H1 (cell line): ENCODE measurements around the gene R3HDM2. TPM values are rescaled to one million over a fixed set of nuclear protein-coding genes. Genes with fewer than 3 reads are reported as not detected.

ENCODE experiments used
- CTCF ChIA-PET: fragments of 300-600 bp; sonication (Branson Sonifier 250); formaldehyde crosslinking; loops from one replicate; lab custom pipeline; 2021; ENCODE audit not compliant: partially characterized antibody; lab: Charles Lee
- POLR2A ChIA-PET: fragments of 300-600 bp; sonication (Branson Sonifier 250); formaldehyde crosslinking; loops from one replicate; lab custom pipeline; 2021; ENCODE audit warnings: inconsistent platforms; ENCODE audit not compliant: partially characterized antibody; lab: Charles Lee
- DNase-seq, 2 experiments: peaks; one replicate each; pipeline versions ENCODE4 v3.0.0 to v3.0.0-alpha.2; 2010 to 2022; ENCODE audit warnings: low spot score in 2 of 2, low read depth in 1 of 2, mixed read lengths in 1 of 2
- FAIRE-seq: peaks from 2 replicates; lab custom pipeline; 2011; peaks lifted over from hg19 to GRCh38; lab: Jason Lieb, UNC
- H2AFZ ChIP-seq: 2 replicates; pipeline ENCODE4 v1.8.1; 2012; ENCODE audit warnings: low read length, inconsistent platforms
- H2AK5ac ChIP-seq: 2 replicates; pipeline ENCODE4 v1.6.1; 2013; ENCODE audit warnings: low read depth, low read length
- H2BK120ac ChIP-seq: replicated peaks from 2 replicates; pipeline ENCODE3; 2013; ENCODE audit warnings: low read depth, low read length, inconsistent platforms
- H2BK12ac ChIP-seq: 2 replicates; pipeline ENCODE4 v1.6.1; 2013; ENCODE audit warnings: low read depth, low read length
- H2BK15ac ChIP-seq: 2 replicates; pipeline ENCODE4 v1.6.1; 2013; ENCODE audit warnings: low read length
- H2BK20ac ChIP-seq: 2 replicates; pipeline ENCODE4 v1.6.1; 2013; ENCODE audit warnings: low read length
- H2BK5ac ChIP-seq: 2 replicates; pipeline ENCODE4 v1.6.1; 2013; ENCODE audit warnings: low read depth, low read length
- H3K14ac ChIP-seq: 2 replicates; pipeline ENCODE4 v1.6.1; 2013; ENCODE audit warnings: inconsistent platforms; ENCODE audit not compliant: insufficient read length
- H3K18ac ChIP-seq: 2 replicates; pipeline ENCODE4 v1.6.1; 2013; ENCODE audit warnings: low read length; ENCODE audit errors: extremely low read depth
- H3K23ac ChIP-seq: 2 replicates; pipeline ENCODE4 v1.6.1; 2013; ENCODE audit warnings: inconsistent platforms; ENCODE audit not compliant: insufficient read length
- H3K23me2 ChIP-seq: 2 replicates; pipeline ENCODE4 v1.6.1; 2013; ENCODE audit warnings: low read depth, low read length
- H3K27ac ChIP-seq: 2 replicates; pipeline ENCODE4 v1.6.1; 2011; ENCODE audit warnings: low read depth, low read length, inconsistent platforms
- H3K27me3 ChIP-seq, 4 experiments: replicated peaks in 1 of 4; 1 replicate in 1 of 4; 2 replicates in 3 of 4; pipeline versions ENCODE4 v1.6.1 to v1.8.1; 2011 to 2013; ENCODE audit warnings: low read length in 3 of 4, mild to moderate bottlenecking in 3 of 4, inconsistent platforms in 2 of 4, mixed read lengths in 2 of 4, moderate library complexity in 1 of 4; ENCODE audit not compliant: control insufficient read depth in 3 of 4, insufficient read depth in 3 of 4; ENCODE audit errors: extremely low read depth in 1 of 4
- H3K36me3 ChIP-seq, 4 experiments: 2 replicates each; pipeline versions ENCODE4 v1.6.1 to v1.8.1; 2011 to 2013; ENCODE audit warnings: mild to moderate bottlenecking in 4 of 4, low read length in 3 of 4, moderate library complexity in 2 of 4, control low read depth in 1 of 4, inconsistent platforms in 1 of 4; ENCODE audit not compliant: insufficient read depth in 4 of 4, control insufficient read depth in 2 of 4
- H3K4ac ChIP-seq: replicated peaks from 2 replicates; pipeline ENCODE3; 2013; ENCODE audit warnings: low read length, low read depth, mixed read lengths, inconsistent platforms; ENCODE audit not compliant: insufficient read length
- H3K4me1 ChIP-seq, 4 experiments: replicated peaks in 1 of 4; 1 replicate in 1 of 4; 2 replicates in 3 of 4; pipeline versions ENCODE4 v1.6.1 to v1.8.1; 2011 to 2013; ENCODE audit warnings: low read length in 3 of 4, inconsistent platforms in 2 of 4, mixed read lengths in 1 of 4; ENCODE audit not compliant: insufficient read depth in 4 of 4, control insufficient read depth in 3 of 4
- H3K4me2 ChIP-seq, 2 experiments: 2 replicates each; pipeline versions ENCODE4 v1.6.1 to v1.8.1; 2011 to 2013; ENCODE audit warnings: low read depth in 2 of 2, low read length in 2 of 2, control low read depth in 1 of 2, inconsistent platforms in 1 of 2, mild to moderate bottlenecking in 1 of 2; ENCODE audit not compliant: insufficient read depth in 1 of 2
- H3K4me3 ChIP-seq, 4 experiments: fragments of 200-600, 300-600 bp in 1 of 4; sonication (generic), shearing (Covaris generic), sonication (Bioruptor Twin) in 1 of 4; 2 replicates each; pipeline versions ENCODE4 v1.5.1 to v1.8.1; 2011 to 2016; ENCODE audit warnings: low read length in 4 of 4, low read depth in 3 of 4, control low read depth in 2 of 4, inconsistent platforms in 2 of 4, mild to moderate bottlenecking in 2 of 4, mixed read lengths in 1 of 4, moderate library complexity in 1 of 4; ENCODE audit not compliant: insufficient read depth in 2 of 4; ENCODE audit errors: extremely low read depth in 1 of 4
- H3K56ac ChIP-seq: replicated peaks from 2 replicates; pipeline ENCODE3; 2013; ENCODE audit warnings: low read depth, mild to moderate bottlenecking, mixed read lengths, low read length, inconsistent platforms; ENCODE audit not compliant: insufficient read length
- H3K79me1 ChIP-seq: 2 replicates; pipeline ENCODE4 v1.6.1; 2013; ENCODE audit warnings: low read depth, low read length, control low read depth
- H3K79me2 ChIP-seq, 2 experiments: 2 replicates each; pipeline versions ENCODE4 v1.6.1 to v1.8.1; 2012 to 2013; ENCODE audit warnings: low read length in 2 of 2, mild to moderate bottlenecking in 2 of 2, inconsistent platforms in 1 of 2; ENCODE audit not compliant: insufficient read depth in 2 of 2, control insufficient read depth in 1 of 2
- H3K9ac ChIP-seq, 4 experiments: replicated peaks in 1 of 4; 1 replicate in 1 of 4; 2 replicates in 3 of 4; pipeline versions ENCODE4 v1.6.1 to v1.8.1; 2011 to 2013; ENCODE audit warnings: low read depth in 3 of 4, low read length in 3 of 4, control low read depth in 2 of 4, mild to moderate bottlenecking in 2 of 4, moderate library complexity in 2 of 4, inconsistent platforms in 1 of 4; ENCODE audit errors: extremely low read depth in 1 of 4
- H3K9me3 ChIP-seq, 2 experiments: 2 replicates each; pipeline versions ENCODE4 v1.6.1 to v1.8.1; 2012 to 2013; ENCODE audit warnings: mild to moderate bottlenecking in 2 of 2, moderate library complexity in 2 of 2, control low read depth in 1 of 2, inconsistent platforms in 1 of 2, low read depth in 1 of 2, low read length in 1 of 2, mixed read lengths in 1 of 2; ENCODE audit not compliant: insufficient read depth in 2 of 2
- H4K20me1 ChIP-seq, 2 experiments: replicated peaks in 1 of 2; 2 replicates each; pipeline versions ENCODE3 to v1.8.1; 2011 to 2013; ENCODE audit warnings: inconsistent platforms in 2 of 2, low read length in 2 of 2, mild to moderate bottlenecking in 1 of 2; ENCODE audit not compliant: insufficient read depth in 2 of 2, control insufficient read depth in 1 of 2
- H4K5ac ChIP-seq: 2 replicates; pipeline ENCODE4 v1.6.1; 2013; ENCODE audit warnings: low read length, low read depth, mixed read lengths, inconsistent platforms; ENCODE audit not compliant: insufficient read length
- H4K8ac ChIP-seq: 2 replicates; pipeline ENCODE4 v1.8.0; 2013; ENCODE audit warnings: mild to moderate bottlenecking, moderate library complexity, low read length, inconsistent platforms; ENCODE audit not compliant: insufficient read depth; ENCODE audit errors: extremely low read depth
- H4K91ac ChIP-seq: replicated peaks from 2 replicates; pipeline ENCODE3; 2013; ENCODE audit warnings: low read length, mixed read lengths, inconsistent platforms; ENCODE audit not compliant: insufficient read length
- ASH2L ChIP-seq: fragments of 200-600, 300-600 bp; sonication (generic); IDR thresholded peaks from one replicate; pipeline ENCODE4 v1.7.1; 2017; ENCODE audit warnings: low read length
- EZH2 ChIP-seq: fragments of 200-600 bp; sonication (generic); IDR thresholded peaks from 2 replicates; pipeline ENCODE4 v1.7.1; 2012; ENCODE audit warnings: low read depth, mild to moderate bottlenecking, moderate library complexity, low read length, inconsistent platforms; ENCODE audit not compliant: severe bottlenecking
- POU5F1 ChIP-seq: IDR thresholded peaks from 2 replicates; pipeline ENCODE4 v1.6.1; 2011; ENCODE audit warnings: low read depth, mild to moderate bottlenecking, low read length, moderate library complexity
- RXRA ChIP-seq: IDR thresholded peaks from 2 replicates; pipeline ENCODE4 v1.6.1; 2011; ENCODE audit warnings: low read depth, mild to moderate bottlenecking, low read length, moderate library complexity; ENCODE audit not compliant: insufficient read depth
- ZNF274 ChIP-seq: IDR thresholded peaks from 2 replicates; pipeline ENCODE4 v1.7.0; 2012; ENCODE audit warnings: low read length, borderline replicate concordance; ENCODE audit errors: extremely low read depth
- WGBS, 2 experiments: shearing (Covaris generic) in 1 of 2; methylation state at CpG; one replicate each; pipeline versions ENCODE4 v1.1.6 to v1.1.7; 2013 to 2015; ENCODE audit warnings: low lambda C conversion rate in 2 of 2, mixed read lengths in 2 of 2, inconsistent platforms in 1 of 2, low coverage in 1 of 2, missing lambda C conversion rate in 1 of 2; ENCODE audit not compliant: insufficient replicate concordance in 2 of 2, insufficient coverage in 1 of 2, insufficient read length in 1 of 2; ENCODE audit errors: extremely low coverage in 1 of 2, missing lambda C conversion rate in 1 of 2; 5-methylcytosine and 5-hydroxymethylcytosine counted together
- polyA plus RNA-seq, 7 experiments: library from polyadenylated mRNA; depleted of rRNA in 3 of 7; stranded (reverse) in 5 of 7; unstranded in 2 of 7; fragments of >200 nt in 5 of 7; fragments of 200-250 nt in 2 of 7; gene quantifications; 1 replicate in 5 of 7; 2 replicates in 1 of 7; 4 replicates in 1 of 7; pipeline versions ENCODE4 v1.2.1 to v1.2.3, GENCODE V29; 2011 to 2013; ENCODE audit warnings: missing spikeins in 2 of 7, mixed read lengths in 2 of 7
- total RNA-seq: library from RNA; stranded (reverse); fragmentation: NEBNext Ultra II Directional; extraction: Animal tissue kit (Norgen Biotek cat#: 25700); gene quantifications from 2 replicates; pipeline ENCODE4 v1.2.1, GENCODE V29; 2021
- TF ChIP-seq, protein P1 (sequence below): IDR thresholded peaks from 2 replicates; pipeline ENCODE4 v1.6.1; 2012; ENCODE audit warnings: inconsistent platforms
- TF ChIP-seq, protein P2 (sequence below): IDR thresholded peaks from 2 replicates; pipeline ENCODE4 v1.6.1; 2012; ENCODE audit warnings: low read length, inconsistent platforms

R3HDM2 gene
- total and polyA plus RNA-seq, 2 of the 8 experiments (the other 6 are each of a cell fraction or from before 2014, with no cell fraction given), result 25.6 to 27.0 TPM

DNA sequence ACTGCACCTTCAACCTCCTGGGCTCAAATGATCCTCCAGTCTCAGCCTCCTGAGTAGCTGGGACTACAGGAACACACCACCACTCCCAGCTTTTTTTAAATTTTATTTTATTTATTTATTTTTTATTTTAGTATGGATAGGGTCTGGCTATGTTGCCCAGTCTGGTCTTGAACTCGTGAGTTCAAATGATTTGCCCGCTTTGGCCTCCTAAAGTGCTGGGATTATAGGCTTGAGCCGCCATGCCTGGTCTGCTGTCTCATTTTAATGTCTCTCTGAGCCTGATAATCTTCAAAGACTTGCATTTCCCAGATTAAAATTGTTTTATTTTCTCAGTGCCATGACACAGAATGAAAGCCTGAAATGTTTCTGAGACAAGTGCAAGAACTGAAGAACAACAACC, 2.5 kb upstream of the R3HDM2 start:
- no peak overlapping the region for H2BK20ac ChIP-seq
- H3K23me2 ChIP-seq, result peaks cover 3% of the 10 kb centered on the region; the same call in 1 of the 2 replicates
- TF ChIP-seq EZH2 (no peak), POU5F1 (no peak), ASH2L (no peak), RXRA (no peak), ZNF274 (no peak)
- TF ChIP-seq, protein P1, sequence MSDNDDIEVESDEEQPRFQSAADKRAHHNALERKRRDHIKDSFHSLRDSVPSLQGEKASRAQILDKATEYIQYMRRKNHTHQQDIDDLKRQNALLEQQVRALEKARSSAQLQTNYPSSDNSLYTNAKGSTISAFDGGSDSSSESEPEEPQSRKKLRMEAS, result no peak
- TF ChIP-seq, protein P2, sequence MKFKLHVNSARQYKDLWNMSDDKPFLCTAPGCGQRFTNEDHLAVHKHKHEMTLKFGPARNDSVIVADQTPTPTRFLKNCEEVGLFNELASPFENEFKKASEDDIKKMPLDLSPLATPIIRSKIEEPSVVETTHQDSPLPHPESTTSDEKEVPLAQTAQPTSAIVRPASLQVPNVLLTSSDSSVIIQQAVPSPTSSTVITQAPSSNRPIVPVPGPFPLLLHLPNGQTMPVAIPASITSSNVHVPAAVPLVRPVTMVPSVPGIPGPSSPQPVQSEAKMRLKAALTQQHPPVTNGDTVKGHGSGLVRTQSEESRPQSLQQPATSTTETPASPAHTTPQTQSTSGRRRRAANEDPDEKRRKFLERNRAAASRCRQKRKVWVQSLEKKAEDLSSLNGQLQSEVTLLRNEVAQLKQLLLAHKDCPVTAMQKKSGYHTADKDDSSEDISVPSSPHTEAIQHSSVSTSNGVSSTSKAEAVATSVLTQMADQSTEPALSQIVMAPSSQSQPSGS, result no peak
- no peak overlapping the region for H3K18ac ChIP-seq
- no peak overlapping the region for H4K8ac ChIP-seq
- no peak overlapping the region for H3K9ac ChIP-seq
- H3K4me2 ChIP-seq, result no peak overlapping the region
- no peak overlapping the region for H3K56ac ChIP-seq
- POLR2A ChIA-PET, result interaction anchor here (1.1 to 13.2 kb wide), 3 partner anchors 9 to 182 kb away, joined by 3 to 168 read pairs (median 5); partner anchors contain the start of genes INHBE and STAC3
- no peak overlapping the region for H2BK15ac ChIP-seq
- no peak overlapping the region for H3K4me3 ChIP-seq
- no peaks in the 10 kb centered on the region for H3K9me3 ChIP-seq
- CTCF ChIA-PET, result interaction anchor here (0.8 to 7.7 kb wide), 7 partner anchors 19 to 219 kb away, joined by 3 to 112 read pairs (median 3); partner anchors contain the start of gene INHBE
- WGBS, 2 experiments, result 61% methylated on average over 3 of the region's 3 CpGs; no CpG with 5 or more reads in 1 of the 2 experiments
- no peak overlapping the region for H2BK120ac ChIP-seq
- H3K79me1 ChIP-seq, result peaks cover 3% of the 10 kb centered on the region
- H2BK12ac ChIP-seq, result no peak overlapping the region
- H3K4ac ChIP-seq, result no peak overlapping the region
- H3K27ac ChIP-seq, result no peak overlapping the region
- peaks cover 0 to 14% of the 10 kb centered on the region in 2 experiments; a peak in 2 of 4 replicates for H3K79me2 ChIP-seq
- H4K91ac ChIP-seq, result no peak overlapping the region
- no peak overlapping the region for H2AFZ ChIP-seq
- H3K14ac ChIP-seq, result no peak overlapping the region
- H2AK5ac ChIP-seq, result no peak overlapping the region
- H2BK5ac ChIP-seq, result no peak overlapping the region
- peaks cover 0 to 5% (median 2%) of the 10 kb centered on the region in 4 experiments; a peak in 5 of 7 replicates for H3K4me1 ChIP-seq
- H3K23ac ChIP-seq, result no peak overlapping the region
- no peaks in the 10 kb centered on the region for H3K36me3 ChIP-seq
- no peaks in the 10 kb centered on the region for H3K27me3 ChIP-seq
- DNase-seq (no peak), FAIRE-seq (no peak)
- H4K20me1 ChIP-seq, result no peaks in the 10 kb centered on the region
- no peak overlapping the region for H4K5ac ChIP-seq
